HG03159 (cell line): ENCODE results near the gene SLC35F3.
A peak's percentile ranks its signal among the peaks of the same experiment; 100 is the strongest.
"Not testable (repeated sequence)": the region's sequence is repeated elsewhere in the genome, so short reads cannot be mapped to it uniquely, and the experiment has no call there.

ENCODE experiments used
- ATAC-seq: cut with Tn5 transposase; IDR thresholded peaks from one replicate; pipeline ENCODE4 v1.9.1; 2021; ENCODE audit warnings: mild to moderate bottlenecking, moderate library complexity; ENCODE audit not compliant: unreplicated experiment

Gene SLC35F3

DNA sequence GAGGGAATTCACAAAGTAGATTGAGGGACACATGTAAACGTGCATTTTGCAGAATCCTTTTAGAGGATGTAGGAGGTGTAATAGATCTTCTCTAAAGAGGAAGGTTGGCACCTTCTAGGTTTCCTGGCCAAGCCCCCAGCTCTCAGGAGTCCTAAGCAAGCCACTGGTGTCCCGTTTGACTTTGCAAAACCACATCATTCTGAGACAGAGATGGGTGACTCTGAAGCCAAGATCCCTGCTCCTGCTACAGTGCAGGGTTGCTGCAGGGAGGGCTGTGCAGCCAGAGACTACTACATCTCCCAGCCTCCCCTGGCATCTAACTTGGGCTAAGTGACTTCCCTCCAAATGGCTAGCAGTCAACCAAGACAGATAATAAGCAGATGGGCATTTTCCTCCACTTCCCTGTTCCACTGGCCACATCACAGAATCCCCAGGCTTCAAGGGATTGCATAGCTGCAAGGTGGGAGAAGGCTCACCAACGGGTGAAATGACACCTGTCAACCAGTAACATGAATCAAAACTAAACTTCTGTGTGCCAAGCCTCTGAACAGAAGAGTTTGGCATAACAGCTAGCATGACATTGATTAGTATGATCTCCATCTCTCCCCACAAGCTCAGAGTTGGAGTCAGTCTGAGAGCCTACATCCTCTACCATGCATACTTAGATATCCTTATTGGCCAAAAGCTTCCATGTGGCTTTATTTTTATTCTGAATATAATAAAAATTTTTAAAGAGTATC is 339.2 kb downstream of the SLC35F3 start:
- ATAC-seq = no peak

DNA sequence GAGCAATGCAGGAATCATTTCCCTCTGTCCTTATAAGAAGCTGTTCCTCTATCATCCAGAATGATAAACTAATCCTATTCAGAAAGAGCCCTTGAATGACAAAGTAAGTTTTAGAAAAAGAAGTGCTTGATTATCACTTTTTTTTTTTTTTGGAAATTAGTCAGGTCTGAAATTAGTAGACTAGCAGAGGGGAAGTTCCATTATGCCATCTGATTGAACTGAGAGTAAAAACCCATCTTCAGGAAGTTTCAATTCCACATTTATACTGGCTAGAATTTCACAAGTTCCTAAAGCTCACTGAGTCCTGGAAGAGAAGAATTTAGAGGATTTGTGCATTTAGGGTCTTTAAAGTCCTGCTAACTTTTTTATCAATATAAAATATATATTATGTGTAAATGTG is 340.0 kb downstream of the SLC35F3 start:
- ATAC-seq = peak; percentile 42

DNA sequence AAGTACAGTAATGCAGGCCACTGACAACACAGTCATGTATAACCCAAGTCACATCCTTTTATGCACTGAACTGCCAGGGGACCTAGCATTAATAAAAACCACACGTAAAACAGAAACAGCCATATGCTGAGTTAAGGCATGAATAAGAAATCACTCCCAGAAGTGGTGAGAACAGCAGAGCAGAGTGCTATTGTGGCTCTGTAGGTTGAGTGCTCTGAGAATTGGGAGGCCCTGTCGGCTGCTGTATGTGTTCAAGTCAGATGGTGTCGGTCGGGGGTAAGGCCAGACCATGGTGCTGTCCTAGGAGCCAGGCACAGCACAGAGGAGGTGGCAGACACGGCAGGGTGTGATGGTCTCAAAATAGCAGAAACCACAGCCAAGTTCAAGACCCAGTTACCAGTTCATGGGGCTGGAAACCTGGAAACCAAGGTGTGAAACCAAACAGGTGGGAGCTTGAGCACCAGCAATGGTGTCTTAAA is 342.2 kb downstream of the SLC35F3 start:
- peak; percentile 86 for ATAC-seq

DNA sequence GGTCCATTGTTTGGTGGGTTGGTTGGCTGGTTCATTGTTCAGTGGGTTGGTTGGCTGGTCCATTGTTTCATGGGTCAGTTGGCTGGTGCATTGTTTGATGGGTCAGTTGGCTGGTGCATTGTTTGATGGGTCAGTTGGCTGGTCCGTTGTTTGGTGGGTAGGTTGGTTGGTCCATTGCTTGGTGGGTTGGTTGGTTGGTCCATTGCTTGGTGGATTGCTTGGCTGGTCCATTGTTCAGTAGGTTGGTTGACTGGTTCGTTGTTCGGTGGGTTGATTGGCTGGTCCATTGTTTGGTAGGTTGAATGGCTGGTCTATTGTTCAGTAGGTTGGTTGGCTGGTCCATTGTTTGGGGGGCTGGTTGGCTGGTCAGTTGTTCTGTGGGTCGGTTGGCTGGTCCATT is 343.3 kb downstream of the SLC35F3 start:
- not testable (repeated sequence) for ATAC-seq

DNA sequence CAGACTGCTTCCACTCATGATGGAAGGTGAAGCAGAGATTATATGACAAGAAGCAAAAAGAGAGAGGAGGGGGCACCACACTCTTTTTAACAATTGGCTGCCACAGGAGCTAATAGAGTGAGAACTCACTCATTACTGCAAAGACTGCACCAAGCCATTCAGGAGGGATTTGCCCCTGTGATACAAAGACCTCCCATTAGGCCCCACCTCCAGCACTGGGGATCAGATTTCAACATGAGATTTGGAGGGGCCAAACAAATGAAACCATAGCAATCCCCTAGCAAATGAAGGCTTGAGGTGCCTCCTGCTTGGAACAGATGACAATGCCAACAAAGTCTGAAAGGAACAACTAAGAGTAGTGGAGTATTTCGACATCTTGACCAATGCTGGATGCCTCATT is 346.3 kb downstream of the SLC35F3 start:
- no peak for ATAC-seq

DNA sequence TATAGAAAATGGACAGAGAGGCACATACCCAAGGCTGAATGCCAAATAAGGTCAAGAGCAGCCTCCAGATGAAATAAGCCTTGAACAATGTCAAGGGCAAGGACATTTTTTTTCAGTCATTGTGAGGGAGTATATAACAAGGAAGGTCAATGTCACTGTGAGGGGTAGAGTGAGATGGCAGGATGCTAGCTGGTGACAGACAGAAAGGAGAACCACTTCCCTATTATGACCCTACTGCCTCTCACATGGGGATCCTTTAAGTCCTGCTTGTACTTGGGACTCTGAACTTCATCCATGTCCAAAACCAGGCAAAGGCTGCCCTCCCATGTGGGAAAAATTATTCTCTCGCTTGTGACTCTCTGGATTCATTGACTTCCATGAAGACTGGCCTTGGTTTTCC is 349.3 kb downstream of the SLC35F3 start:
- ATAC-seq = no peak

DNA sequence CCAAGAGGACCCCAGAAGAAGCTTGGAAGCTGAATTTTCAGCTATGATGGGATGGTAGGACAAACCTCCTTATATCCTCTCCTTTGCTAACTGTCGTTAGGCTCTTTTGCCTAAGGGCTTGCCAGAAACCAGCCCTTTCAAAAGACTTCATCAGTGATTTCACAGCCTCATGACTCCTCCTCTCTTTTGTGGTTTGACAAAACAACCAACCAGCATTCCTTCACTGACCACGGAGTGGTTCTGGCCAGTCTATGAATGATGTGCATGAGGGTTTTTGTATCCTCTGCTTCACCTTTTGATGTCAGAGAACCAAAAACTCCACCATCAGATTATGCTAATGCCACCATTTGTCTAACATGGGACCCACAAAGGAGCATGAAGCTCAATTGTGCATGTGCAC is 351.9 kb downstream of the SLC35F3 start:
- no peak for ATAC-seq

DNA sequence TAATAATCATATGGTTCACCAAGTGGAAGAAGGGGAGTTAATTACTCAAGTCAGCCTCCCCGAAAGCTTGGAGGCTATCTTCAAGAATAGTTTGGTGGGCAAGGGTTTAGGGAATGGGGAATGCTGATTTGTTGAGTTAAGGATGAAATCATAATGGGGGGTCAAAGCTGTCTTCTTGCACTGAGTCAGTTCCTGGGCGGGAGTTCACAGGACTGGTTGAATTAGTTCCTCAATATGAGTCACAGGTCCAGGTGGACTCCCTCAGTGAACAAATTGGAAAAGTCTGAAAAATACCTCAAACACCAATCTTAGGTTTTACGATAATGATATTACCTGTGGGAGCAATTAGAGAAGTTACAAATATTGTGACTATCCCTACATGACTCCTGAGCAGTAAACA is 353.6 kb downstream of the SLC35F3 start:
- ATAC-seq = no peak

DNA sequence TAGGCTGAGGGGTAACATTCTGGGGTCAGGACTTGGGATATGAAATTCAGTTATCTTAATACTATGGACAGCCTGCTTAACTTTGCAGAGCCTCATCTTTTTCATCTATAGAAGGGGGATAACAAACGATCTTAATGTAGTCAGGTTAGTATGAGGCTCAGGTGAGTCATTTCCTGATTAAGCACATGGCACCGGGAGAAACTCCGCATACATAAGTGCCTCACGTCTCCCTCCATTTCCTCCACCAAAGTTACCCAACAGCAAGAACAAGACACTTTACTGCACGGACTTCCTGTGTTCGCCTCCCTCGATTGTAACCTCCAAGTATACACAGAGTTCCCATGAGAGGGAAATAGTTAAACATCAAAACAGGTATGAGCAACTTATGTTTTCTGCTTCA is 356.1 kb downstream of the SLC35F3 start:
- no peak for ATAC-seq

DNA sequence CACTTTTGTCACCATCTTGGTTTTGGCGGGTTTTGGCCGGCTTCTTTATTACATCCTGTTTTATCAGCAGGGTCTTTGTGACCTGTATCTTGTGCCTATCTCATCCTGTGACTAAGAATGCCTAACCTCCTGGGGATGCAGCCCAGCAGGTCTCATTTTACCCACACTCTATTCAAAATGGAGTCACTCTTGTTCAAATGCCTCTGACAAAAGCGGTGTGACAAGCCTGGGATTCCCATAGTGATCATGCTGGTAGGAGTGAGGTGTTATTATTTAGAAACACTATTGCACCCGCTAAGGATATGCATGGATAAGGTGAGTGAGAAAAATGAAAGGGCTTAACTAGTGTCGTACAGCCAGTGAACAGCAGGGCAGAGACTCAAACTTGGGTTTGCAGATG is 357.1 kb downstream of the SLC35F3 start:
- no peak for ATAC-seq

DNA sequence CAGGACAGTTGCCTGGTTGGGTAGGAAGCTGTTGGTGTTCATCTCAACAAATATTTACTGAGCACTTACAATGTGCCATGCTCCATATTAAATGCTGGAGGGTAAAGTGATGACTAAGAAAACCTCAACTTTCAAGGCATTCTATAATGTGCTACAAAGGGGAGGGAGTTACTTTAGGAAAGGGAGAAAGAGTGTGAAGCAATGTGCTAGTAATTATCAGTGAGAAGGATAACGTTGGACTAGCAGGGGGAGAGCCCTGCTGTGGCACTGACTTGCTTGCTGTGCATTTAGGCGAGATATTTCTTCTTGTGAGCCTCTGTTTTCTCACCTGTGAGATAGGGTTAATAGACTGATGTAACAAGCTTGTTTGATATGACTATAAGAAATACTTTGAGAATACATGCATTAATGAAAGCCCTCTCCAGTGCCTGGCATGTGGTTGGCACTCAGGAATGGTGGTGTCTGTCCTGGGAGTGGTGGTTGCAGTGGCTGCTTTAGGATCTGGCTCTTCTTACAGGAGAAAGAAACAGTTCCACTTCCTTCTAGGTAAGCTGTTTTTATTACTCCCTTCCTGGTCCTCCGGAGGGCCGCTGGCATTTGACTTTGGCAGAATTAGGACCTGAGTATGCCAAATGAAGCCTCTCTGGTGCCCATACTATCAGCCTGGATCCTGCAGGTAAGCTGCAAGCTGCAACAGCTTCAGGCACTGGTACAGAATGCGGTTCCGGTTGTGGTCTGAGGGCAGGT is 357.7 kb downstream of the SLC35F3 start:
- no peak for ATAC-seq

DNA sequence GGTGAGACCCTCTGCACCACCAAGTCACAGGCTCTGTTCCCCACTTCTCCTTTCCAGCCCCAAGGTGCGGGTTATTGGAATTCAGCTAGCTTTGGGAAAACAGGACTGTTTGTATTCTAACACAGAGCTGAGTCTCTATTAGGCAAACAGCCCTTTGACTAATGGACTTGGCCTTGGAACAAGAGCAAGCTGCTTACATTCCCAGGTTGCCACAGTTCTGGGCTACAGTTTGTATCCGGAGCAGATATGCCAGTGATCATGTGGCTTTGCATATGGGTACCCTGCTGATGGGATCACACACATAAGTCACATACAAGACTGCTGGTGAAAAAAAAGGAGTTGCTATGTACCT is 358.3 kb downstream of the SLC35F3 start:
- no peak for ATAC-seq

DNA sequence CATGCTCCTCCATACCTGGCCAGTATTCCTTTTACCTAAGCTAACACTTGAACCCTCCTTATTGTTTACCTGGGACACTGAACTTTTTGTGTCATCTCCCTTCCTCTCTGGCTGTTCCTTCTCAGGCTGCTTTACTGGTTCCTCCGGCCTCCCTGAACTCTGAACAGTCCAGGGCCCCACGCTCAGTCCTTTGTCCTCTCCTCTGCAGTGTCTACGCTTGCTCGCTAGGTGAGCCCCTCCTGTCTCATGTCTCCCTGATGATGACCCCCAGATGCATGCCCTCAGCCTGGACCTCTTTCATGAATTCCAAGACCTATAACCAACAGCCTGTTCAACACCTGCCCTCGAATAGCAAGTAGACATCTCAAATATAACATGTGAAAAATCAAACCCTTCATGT is 360.4 kb downstream of the SLC35F3 start:
- no peak for ATAC-seq

DNA sequence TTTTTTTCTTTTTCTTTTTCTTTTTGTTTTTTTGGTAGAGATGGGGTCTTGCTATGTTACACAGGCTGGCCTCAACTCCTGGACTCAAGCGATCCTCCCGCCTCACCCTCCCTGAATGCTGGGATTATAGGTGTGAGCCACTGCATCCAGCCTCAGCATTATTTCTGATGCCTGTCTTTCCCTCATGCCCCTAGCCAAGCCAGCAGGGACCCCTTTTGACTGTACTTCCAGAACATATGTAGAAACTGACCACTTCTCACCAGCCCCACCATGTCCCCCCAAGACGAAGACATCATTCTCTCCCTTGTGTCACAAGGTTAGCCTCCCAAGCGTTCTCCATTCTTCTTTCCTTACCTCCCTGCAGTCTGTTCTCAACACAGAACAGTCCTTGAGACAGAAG is 360.8 kb downstream of the SLC35F3 start:
- ATAC-seq = no peak

DNA sequence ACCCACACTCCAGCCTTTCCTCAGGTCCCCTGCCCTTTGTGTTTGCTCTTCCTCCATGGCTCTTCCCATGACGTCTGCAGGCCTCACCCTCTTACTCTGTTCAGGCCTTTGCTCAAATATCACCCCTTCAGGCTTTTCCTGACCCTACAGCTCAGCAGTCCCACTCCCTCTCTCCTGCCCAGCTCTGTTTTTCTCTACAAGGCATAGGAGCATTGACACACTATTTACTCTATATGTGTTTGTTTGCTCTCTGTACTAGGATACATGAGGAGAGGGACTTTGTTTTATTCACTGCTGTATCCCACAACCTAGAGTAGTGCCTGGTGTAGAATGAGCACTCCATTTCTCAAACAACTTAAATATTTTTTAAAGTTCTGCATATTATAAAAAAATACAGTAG is 361.4 kb downstream of the SLC35F3 start:
- ATAC-seq = no peak

DNA sequence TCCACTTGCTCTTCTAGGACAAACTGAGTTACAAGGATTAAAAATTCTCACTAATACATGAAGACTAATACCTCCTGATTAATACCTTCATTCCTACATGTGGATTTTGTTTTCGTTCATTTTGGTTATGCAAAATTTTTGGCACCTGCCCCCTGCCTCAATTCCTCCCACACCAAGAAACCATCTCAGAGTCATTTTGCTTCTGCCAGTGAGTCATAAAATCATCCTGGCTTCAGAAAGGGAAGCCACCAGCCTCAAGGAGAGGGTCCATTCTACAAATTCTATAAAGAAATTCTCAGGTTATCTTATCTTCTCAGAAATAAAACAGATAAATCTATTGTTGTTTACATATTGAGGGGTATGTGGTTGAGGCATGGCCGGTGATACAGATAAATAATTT is 365.6 kb downstream of the SLC35F3 start:
- no peak for ATAC-seq

DNA sequence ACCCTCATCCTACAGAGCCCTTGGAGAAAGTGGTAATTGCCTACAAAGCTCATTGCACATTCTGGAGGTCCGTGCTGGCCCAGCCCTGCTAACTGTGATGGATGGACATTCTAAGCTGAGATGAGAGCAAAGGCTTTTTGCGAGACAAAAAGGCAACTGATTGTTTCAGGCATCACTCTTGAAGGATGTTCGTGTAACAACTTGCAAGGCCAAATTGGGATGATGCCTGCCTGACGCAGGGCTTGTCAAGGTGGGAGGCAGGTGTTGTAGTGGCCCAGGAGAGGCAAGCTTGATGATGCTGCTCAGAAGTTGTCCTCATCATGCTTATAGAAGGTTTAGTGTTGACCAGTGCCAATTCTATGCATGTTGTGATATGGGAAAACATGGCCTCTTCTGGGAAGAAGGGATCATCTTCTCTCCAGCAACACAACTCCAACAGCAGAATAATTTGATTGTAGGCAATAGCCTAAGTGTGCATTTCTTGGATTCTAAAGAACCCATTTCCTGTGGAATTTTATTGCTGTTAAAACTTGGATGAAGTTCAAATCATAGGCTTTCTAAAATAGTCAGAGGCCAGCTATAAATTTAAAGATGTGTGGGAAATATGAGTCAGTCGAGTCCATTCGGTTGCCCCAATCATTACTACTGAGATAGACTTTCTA is 366.2 kb downstream of the SLC35F3 start:
- ATAC-seq = no peak

DNA sequence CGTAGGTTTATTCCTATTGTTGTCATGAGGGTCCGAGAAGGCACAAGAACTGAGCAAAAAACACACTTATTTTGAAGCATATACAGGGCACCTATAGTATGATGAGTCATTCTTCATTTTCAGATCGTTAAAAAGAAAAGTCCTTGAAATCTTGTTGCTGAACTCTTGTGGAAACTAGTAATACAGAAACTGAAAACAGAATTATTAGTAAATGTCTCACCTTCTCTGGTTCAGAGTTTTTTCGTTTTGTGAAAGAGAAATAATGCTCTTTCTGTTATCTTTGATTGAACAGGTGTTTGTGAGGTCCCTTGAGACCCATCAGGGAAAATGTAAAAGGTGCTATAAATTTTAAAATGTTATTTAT is 366.7 kb downstream of the SLC35F3 start:
- peak; percentile 97 for ATAC-seq

DNA sequence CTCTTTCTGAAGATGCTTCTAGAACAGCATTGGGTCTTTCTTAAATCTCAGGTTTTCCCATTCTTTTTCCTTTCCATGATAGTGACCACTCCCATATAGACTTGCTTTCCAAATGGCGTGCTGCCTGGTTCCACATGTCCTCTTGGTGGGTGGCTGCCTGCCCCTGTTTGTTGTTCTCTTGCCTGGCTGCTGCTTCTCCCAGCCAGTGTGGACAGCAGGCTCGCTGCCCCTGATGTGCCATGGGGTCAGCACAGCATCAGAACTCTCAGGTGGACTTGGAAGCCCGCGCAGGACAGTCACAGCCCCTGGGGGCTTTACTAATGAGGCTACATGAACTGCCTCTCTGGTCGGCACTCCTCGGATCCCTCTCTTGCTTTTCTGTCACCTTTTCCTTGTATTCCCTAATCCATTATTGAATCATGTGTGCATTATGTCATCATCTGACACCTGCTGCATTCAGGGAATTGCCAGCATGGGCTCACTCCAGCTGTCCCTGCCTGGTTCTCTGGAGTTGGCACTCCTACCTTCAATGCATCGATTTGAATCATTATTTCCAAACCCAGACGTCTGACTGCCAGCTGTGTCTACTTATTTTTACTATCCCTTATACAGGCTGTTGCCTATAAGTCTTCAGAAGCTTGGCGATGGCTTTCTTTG is 368.3 kb downstream of the SLC35F3 start:
- no peak for ATAC-seq

DNA sequence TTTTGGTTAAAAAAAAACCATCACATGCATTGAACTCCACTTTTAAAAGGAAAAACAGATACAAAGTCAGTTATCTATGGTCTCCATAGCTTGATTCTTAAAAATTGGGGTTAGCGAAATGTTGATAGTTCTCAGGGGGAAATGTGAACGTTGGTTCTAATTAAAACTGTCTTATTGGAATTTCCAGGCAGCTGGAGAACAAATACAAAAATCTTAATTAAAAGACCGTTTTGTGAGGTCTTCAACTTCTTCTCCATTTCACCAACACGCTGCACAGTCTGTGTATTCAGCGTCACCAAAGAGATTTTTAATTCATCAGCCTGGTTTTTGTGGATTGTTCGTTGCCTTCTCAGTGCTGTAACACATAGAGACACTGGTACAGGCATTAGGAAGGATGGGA is 369.5 kb downstream of the SLC35F3 start:
- no peak for ATAC-seq

DNA sequence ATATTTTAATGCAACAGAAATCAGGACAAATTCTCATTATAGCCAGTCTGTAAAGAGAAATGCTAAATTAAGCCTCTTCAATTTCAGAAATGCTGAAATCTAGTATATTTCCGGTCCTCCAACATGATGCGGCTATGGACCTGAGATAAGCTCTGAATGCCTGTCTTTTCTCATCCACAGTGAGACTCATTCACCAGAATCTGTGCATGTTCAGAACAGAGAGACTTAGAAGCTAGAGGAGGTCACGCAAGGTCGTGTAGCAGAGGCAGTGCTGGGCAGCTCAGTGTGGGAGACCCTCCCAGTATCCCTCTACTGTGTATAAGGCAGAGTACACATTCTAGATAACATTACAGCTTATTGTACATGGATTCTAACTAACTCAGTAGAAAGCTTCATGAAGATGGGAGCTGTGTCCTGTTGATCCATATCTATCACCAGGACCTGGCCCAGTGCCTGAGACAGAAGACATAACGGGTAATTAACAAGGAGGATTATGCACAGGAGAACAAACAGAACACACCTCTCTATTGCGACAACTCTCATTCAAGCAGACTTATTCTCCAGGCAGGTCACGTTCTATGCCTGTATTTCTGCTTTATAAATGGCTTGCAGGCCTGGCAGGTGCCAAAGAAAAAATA is 371.8 kb downstream of the SLC35F3 start:
- no peak for ATAC-seq
